ENCODE measurements around the gene EYA4.

Gene EYA4

DNA sequence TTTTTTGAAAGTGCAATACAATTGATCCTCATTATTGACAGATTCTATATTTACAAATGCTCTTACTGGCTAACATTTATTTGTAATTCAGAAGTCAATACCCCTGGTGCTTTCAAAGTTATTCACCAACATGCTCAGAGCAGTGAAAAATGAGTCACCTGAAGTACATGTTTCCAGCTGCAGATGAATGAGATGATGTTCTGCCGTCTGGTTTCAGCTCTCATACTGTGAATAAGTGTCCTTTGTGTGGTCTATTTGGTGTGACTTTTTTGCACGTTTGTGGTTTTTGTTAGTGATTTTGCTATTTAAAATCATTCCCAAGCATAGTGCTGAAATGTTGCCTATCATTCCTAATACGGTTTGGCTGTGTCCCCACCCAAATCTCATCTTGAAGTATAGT, 22.3 kb upstream of the EYA4 start:
- Histone ChIP-seq H3K4me3 (ENCODE audit: low read depth, low read length) (no peak overlapping the region), H3K4me1 (no peaks in the 10 kb centered on the region), H3K36me3 (no peaks in the 10 kb centered on the region), H3K27me3 (no peaks in the 10 kb centered on the region), H3K9me3 (no peaks in the 10 kb centered on the region)
- no peak for DNase-seq
- no peak for TF ChIP-seq CTCF (IDR thresholded peaks at IDR 0.05; ENCODE audit: low read depth, low read length)

DNA sequence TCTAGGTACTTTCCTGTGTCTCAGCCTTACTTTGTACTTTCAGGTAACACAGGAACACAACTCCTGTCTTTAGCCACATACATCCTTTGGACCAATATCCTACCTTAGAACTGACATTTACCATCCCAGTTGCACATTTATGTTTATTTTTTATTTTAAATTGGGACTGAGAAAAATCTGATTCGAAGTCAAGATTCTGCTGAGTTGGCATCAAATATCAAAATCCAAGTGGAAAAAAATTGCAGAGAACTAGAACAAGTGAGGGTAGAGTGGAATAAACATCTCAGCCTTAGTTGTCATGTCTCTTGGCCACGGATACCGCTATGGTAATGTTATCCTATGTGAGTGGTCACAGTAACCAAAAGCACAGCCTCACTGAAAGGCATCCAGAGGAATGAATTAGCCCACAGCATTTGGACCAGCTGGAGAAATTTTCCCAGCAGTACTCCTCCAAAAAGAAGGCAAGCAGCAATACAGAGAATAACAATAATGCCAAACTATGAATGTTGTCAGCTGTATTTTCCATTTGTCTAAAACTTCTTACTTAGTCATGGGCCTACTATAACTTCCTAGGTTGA, 17.6 kb upstream of the EYA4 start:
- H3K4me1 ChIP-seq: peaks cover 10% of the 10 kb centered on the region
- no peak for TF ChIP-seq CTCF (IDR thresholded peaks at IDR 0.05; ENCODE audit: low read depth, low read length)

DNA sequence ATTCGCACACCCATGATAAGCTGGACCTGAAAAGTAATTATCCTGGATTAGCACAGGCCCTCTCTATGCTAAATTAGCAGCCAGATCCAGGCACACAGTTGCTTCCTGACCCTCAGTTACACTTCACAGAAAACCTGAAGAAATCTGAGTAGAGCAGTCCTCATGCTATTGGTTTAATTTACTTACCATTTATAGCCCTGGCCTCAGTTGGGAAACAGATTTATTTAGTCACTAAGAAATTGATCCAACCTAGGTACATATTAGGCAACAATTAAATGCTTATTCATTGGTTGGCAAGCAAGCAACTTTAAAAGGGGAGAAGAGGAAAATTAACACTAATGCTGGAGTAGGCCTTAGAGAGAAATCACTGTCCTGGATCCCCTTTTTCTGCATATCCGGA, 15.6 kb upstream of the EYA4 start:
- no peak for DNase-seq
- Histone ChIP-seq H3K4me1 (peaks cover 10% of the 10 kb centered on the region), H3K9me3 (no peaks in the 10 kb centered on the region), H3K27me3 (no peaks in the 10 kb centered on the region), H3K4me3 (ENCODE audit: low read depth, low read length) (no peak overlapping the region), H3K36me3 (no peaks in the 10 kb centered on the region)
- no peak for TF ChIP-seq CTCF (IDR thresholded peaks at IDR 0.05; ENCODE audit: low read depth, low read length)

More for the DNA sequence above, 17.6 kb upstream of the EYA4 start:
- DNase-seq: no peak
- Histone ChIP-seq H3K27me3 (no peaks in the 10 kb centered on the region), H3K4me3 (ENCODE audit: low read depth, low read length) (no peak overlapping the region), H3K9me3 (no peaks in the 10 kb centered on the region), H3K36me3 (no peaks in the 10 kb centered on the region)

DNA sequence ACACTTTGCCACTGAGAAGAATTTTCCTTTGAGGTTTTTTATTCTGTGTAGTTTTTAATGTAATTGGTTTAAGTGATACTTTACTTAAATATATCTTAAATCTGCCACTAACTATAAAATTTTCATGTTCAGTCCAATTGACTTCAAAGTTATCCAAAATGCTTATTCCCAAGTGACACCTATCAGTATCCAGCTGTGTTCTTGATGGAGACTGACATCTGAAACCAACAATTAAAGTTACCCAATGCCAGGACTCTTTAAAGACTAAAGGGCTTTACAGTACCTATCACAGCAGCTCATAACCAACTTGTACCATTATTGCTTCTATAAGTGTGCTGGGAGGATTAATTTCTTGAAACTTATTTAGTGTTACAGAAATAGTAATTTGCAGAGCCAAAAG, 13.8 kb upstream of the EYA4 start:
- no peak for DNase-seq
- no peak for TF ChIP-seq CTCF (IDR thresholded peaks at IDR 0.05; ENCODE audit: low read depth, low read length)
- H3K4me1 ChIP-seq: peaks cover 10% of the 10 kb centered on the region
- no peaks in the 10 kb centered on the region for H3K36me3 ChIP-seq
- H3K27me3 ChIP-seq: no peaks in the 10 kb centered on the region
- H3K9me3 ChIP-seq: no peaks in the 10 kb centered on the region
- no peak overlapping the region for H3K4me3 ChIP-seq (ENCODE audit: low read depth, low read length)

DNA sequence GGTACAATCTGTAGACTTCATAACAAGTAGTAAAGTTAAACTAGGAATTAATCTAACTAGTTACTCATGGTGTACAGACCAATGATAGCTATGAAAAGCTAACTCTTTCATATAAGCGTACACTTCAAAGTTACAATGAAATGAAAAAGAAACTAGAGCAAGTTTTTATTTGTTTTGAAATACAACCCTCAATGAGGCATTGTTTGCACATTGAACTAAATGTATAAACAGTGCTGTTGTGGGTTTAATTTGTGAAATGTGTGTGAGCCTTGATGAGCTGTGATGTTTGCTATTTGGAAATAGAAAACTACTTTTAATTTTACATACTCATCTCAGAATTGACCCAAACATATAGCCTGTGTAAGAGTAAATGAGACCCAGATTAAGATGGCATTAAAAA, 11.1 kb upstream of the EYA4 start:
- Histone ChIP-seq H3K27me3 (no peaks in the 10 kb centered on the region), H3K36me3 (no peaks in the 10 kb centered on the region), H3K9me3 (no peaks in the 10 kb centered on the region), H3K4me3 (ENCODE audit: low read depth, low read length) (no peak overlapping the region), H3K4me1 (peaks cover 10% of the 10 kb centered on the region)
- no peak for DNase-seq
- TF ChIP-seq CTCF (IDR thresholded peaks at IDR 0.05; ENCODE audit: low read depth, low read length): no peak

DNA sequence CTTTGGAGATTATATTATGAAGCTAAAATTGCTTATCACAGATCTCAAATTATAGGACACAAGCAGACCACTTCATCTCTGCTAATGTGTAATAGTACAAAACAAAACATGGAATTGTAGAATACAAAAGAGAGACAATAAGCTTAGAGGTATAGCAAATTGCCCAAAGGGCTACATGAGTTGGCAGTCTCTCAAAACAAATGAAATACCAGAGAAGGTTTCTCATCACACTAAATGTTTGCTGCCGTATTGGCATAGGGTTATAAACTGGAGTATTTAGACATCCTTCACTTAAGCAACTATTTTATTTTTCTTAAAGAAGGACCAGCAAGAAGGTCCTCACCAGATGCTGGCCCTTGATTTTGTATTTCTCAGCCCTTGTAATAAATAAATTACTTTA, 5.9 kb upstream of the EYA4 start:
- Histone ChIP-seq H3K9me3 (no peaks in the 10 kb centered on the region), H3K4me3 (ENCODE audit: low read depth, low read length) (no peak overlapping the region), H3K27me3 (no peaks in the 10 kb centered on the region), H3K4me1 (no peaks in the 10 kb centered on the region; the same call in none of the 2 replicates), H3K36me3 (no peaks in the 10 kb centered on the region)
- no peak for DNase-seq
- TF ChIP-seq CTCF (IDR thresholded peaks at IDR 0.05; ENCODE audit: low read depth, low read length): no peak
